HEK293 (cell line): ENCODE results near the gene RAD50.

Experiments
- KLF1 ChIP-seq: fragments of 450-650 bp; formaldehyde crosslinking; IDR thresholded peaks from 2 replicates; pipeline ENCODE4 v1.5.1; 2016; ENCODE audit warnings: missing biosample characterization, missing genetic modification characterization
- MYNN ChIP-seq: fragments of 450-650 bp; formaldehyde crosslinking; IDR thresholded peaks from 2 replicates; pipeline ENCODE4 v1.5.1; 2016; ENCODE audit warnings: missing biosample characterization, missing genetic modification characterization, borderline replicate concordance
- SETDB1 ChIP-seq: IDR thresholded peaks from one replicate; pipeline ENCODE4 v1.6.1; 2017; ENCODE audit warnings: mild to moderate bottlenecking, low read length, moderate library complexity, mixed read lengths; ENCODE audit not compliant: insufficient read length
- SP3 ChIP-seq: fragments of 450-650 bp; formaldehyde crosslinking; IDR thresholded peaks from 2 replicates; pipeline ENCODE4 v1.5.1; 2016; ENCODE audit warnings: missing biosample characterization, missing genetic modification characterization
- YY1 ChIP-seq: fragments of 450-650 bp; formaldehyde crosslinking; IDR thresholded peaks from 2 replicates; pipeline ENCODE4 v1.5.1; 2018; ENCODE audit warnings: missing biosample characterization, missing genetic modification characterization
- ZIC2 ChIP-seq: fragments of 450-650 bp; formaldehyde crosslinking; IDR thresholded peaks from 2 replicates; pipeline ENCODE4 v1.5.1; 2016; ENCODE audit warnings: missing biosample characterization, missing genetic modification characterization
- ZNF121 ChIP-seq: fragments of 450-650 bp; formaldehyde crosslinking; IDR thresholded peaks from 2 replicates; pipeline ENCODE4 v1.5.1; 2016; ENCODE audit warnings: missing biosample characterization, missing genetic modification characterization
- ZNF24 ChIP-seq: fragments of 450-650 bp; formaldehyde crosslinking; IDR thresholded peaks from 2 replicates; pipeline ENCODE4 v1.5.1; 2016; ENCODE audit warnings: missing biosample characterization, missing genetic modification characterization
- TF ChIP-seq, protein P1 (sequence below): fragments of 450-650 bp; formaldehyde crosslinking; IDR thresholded peaks from 2 replicates; pipeline ENCODE4 v1.5.1; 2016; ENCODE audit warnings: missing biosample characterization, missing genetic modification characterization
- TF ChIP-seq, protein P2 (sequence below): fragments of 450-650 bp; formaldehyde crosslinking; IDR thresholded peaks from 2 replicates; pipeline ENCODE4 v1.5.1; 2016; ENCODE audit warnings: missing biosample characterization, missing genetic modification characterization, low read depth
- TF ChIP-seq, protein P3 (sequence below): fragments of 450-650 bp; formaldehyde crosslinking; IDR thresholded peaks from 2 replicates; pipeline ENCODE4 v1.5.1; 2016; ENCODE audit warnings: missing biosample characterization, missing genetic modification characterization
- TF ChIP-seq, protein P4 (sequence below): fragments of 450-650 bp; formaldehyde crosslinking; IDR thresholded peaks from 2 replicates; pipeline ENCODE4 v1.5.1; 2017; ENCODE audit warnings: missing biosample characterization, missing genetic modification characterization
- TF ChIP-seq, protein P5 (sequence below): fragments of 450-650 bp; formaldehyde crosslinking; IDR thresholded peaks from 2 replicates; pipeline ENCODE4 v1.5.1; 2016; ENCODE audit warnings: missing biosample characterization, missing genetic modification characterization

DNA sequence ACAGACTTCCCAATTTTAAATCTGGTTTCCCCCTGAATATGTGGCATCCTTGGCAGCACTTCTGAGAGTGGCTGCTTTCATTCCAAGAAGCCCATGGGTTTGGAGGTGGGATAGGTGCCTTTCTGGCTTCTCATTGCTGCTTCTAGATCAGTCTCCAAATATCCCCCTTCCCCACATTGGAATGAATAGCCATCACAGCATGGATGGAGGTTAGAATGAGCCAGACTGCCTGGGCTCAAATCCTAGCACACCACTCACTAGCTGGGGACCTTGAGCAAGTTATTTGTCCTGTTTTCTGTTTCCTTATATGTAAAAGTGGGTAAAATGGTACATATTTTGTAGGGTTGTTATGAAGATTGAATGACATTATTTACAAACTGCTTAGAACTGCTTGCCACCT, 87.4 kb downstream of the RAD50 start:
- TF ChIP-seq, protein P1, sequence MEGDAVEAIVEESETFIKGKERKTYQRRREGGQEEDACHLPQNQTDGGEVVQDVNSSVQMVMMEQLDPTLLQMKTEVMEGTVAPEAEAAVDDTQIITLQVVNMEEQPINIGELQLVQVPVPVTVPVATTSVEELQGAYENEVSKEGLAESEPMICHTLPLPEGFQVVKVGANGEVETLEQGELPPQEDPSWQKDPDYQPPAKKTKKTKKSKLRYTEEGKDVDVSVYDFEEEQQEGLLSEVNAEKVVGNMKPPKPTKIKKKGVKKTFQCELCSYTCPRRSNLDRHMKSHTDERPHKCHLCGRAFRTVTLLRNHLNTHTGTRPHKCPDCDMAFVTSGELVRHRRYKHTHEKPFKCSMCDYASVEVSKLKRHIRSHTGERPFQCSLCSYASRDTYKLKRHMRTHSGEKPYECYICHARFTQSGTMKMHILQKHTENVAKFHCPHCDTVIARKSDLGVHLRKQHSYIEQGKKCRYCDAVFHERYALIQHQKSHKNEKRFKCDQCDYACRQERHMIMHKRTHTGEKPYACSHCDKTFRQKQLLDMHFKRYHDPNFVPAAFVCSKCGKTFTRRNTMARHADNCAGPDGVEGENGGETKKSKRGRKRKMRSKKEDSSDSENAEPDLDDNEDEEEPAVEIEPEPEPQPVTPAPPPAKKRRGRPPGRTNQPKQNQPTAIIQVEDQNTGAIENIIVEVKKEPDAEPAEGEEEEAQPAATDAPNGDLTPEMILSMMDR = no peak
- TF ChIP-seq KLF1 (tag by site-specific recombination) (no peak), SP3 (tag by site-specific recombination) (no peak), MYNN (tag by site-specific recombination) (no peak), SETDB1 (no peak), ZIC2 (tag by site-specific recombination) (no peak), ZNF24 (tag by site-specific recombination) (no peak), ZNF121 (tag by site-specific recombination) (no peak), YY1 (tag by site-specific recombination) (no peak)
- TF ChIP-seq, protein P2, sequence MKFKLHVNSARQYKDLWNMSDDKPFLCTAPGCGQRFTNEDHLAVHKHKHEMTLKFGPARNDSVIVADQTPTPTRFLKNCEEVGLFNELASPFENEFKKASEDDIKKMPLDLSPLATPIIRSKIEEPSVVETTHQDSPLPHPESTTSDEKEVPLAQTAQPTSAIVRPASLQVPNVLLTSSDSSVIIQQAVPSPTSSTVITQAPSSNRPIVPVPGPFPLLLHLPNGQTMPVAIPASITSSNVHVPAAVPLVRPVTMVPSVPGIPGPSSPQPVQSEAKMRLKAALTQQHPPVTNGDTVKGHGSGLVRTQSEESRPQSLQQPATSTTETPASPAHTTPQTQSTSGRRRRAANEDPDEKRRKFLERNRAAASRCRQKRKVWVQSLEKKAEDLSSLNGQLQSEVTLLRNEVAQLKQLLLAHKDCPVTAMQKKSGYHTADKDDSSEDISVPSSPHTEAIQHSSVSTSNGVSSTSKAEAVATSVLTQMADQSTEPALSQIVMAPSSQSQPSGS (tag by site-specific recombination) = no peak
- TF ChIP-seq, protein P3, sequence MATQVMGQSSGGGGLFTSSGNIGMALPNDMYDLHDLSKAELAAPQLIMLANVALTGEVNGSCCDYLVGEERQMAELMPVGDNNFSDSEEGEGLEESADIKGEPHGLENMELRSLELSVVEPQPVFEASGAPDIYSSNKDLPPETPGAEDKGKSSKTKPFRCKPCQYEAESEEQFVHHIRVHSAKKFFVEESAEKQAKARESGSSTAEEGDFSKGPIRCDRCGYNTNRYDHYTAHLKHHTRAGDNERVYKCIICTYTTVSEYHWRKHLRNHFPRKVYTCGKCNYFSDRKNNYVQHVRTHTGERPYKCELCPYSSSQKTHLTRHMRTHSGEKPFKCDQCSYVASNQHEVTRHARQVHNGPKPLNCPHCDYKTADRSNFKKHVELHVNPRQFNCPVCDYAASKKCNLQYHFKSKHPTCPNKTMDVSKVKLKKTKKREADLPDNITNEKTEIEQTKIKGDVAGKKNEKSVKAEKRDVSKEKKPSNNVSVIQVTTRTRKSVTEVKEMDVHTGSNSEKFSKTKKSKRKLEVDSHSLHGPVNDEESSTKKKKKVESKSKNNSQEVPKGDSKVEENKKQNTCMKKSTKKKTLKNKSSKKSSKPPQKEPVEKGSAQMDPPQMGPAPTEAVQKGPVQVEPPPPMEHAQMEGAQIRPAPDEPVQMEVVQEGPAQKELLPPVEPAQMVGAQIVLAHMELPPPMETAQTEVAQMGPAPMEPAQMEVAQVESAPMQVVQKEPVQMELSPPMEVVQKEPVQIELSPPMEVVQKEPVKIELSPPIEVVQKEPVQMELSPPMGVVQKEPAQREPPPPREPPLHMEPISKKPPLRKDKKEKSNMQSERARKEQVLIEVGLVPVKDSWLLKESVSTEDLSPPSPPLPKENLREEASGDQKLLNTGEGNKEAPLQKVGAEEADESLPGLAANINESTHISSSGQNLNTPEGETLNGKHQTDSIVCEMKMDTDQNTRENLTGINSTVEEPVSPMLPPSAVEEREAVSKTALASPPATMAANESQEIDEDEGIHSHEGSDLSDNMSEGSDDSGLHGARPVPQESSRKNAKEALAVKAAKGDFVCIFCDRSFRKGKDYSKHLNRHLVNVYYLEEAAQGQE (tag by site-specific recombination) = no peak
- TF ChIP-seq, protein P4, sequence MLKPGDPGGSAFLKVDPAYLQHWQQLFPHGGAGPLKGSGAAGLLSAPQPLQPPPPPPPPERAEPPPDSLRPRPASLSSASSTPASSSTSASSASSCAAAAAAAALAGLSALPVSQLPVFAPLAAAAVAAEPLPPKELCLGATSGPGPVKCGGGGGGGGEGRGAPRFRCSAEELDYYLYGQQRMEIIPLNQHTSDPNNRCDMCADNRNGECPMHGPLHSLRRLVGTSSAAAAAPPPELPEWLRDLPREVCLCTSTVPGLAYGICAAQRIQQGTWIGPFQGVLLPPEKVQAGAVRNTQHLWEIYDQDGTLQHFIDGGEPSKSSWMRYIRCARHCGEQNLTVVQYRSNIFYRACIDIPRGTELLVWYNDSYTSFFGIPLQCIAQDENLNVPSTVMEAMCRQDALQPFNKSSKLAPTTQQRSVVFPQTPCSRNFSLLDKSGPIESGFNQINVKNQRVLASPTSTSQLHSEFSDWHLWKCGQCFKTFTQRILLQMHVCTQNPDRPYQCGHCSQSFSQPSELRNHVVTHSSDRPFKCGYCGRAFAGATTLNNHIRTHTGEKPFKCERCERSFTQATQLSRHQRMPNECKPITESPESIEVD (tag by site-specific recombination) = no peak
- TF ChIP-seq, protein P5, sequence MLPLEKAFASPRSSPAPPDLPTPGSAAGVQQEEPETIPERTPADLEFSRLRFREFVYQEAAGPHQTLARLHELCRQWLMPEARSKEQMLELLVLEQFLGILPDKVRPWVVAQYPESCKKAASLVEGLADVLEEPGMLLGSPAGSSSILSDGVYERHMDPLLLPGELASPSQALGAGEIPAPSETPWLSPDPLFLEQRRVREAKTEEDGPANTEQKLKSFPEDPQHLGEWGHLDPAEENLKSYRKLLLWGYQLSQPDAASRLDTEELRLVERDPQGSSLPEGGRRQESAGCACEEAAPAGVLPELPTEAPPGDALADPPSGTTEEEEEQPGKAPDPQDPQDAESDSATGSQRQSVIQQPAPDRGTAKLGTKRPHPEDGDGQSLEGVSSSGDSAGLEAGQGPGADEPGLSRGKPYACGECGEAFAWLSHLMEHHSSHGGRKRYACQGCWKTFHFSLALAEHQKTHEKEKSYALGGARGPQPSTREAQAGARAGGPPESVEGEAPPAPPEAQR (tag by site-specific recombination) = no peak
